SHP77 (cell line): Measurements from ENCODE around the gene WDR27.

Source experiments
- DNase-seq, 2 experiments: peaks; one replicate each; lab custom pipeline; 2025; lab: John Stamatoyannopoulos, UW

The WDR27 gene

DNA sequence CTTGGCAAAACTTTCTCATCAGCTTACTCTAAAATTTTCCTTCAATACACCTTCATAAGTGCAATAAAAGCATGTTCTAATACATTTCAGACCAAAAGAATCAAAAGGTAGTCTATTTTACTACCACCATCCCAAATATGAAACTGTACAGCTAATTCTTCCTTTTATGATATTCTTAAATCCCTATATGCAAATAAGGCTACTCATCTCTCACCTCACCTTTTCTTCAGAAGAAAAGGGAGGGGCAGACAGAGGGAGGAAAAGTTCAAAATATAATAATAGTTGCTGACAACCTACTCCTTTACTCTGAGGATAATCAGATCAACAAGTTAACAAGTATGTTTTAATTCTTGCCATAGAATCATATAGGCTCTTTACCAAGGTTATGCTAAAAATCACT is 7.5 kb upstream of the WDR27 start:
- DNase-seq = no peak

DNA sequence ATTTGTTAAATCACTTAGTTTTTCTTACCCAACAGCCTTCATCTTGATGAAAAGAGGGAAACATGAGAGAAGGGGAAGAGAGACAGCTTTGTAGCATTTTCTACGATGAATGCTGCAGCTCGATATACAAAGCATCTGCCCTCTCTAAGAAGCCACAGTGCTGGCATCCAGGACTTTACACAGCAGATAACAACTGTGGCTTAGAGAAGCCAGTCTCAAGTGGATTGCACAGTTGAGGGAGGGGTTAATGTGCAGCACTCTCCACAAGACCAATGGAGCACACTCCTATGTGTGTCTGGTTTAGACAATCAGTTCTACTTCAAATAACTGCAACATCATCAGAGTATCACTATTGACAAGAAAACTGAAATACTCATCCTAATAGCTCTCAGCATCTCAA is 5.9 kb upstream of the WDR27 start:
- no peak for DNase-seq

- no peak for DNase-seq
These were observed 1.0 kb upstream of the WDR27 start for GRCh38 chr6:169702840-169703246.

- DNase-seq = no peak
These were observed 397 bp downstream of the WDR27 start for GRCh38 chr6:169701311-169701953.

GRCh38 chr6:169700296-169700695 is 1.5 kb downstream of the WDR27 start:
- DNase-seq = no peak

DNA sequence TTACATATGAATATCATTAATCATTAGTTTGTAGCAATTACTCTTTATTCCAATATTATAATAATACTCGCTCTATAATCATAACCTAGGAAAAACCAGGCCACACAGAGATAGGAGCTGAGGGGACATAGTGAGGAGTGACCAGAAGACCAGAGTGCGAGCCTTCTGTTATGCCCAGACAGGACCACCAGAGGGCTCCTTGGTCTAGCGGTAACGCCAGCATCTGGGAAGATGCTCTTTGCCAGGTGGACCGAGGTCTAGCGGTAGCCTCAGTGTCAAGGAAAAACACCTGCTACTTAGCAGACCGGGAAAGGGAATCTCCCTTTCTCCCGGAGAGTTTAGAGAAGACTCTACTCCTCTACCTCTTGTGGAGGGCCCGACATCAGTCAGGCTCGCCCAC is 4.7 kb downstream of the WDR27 start:
- peak in 1 of 2 experiments; percentile 0 for DNase-seq

DNA sequence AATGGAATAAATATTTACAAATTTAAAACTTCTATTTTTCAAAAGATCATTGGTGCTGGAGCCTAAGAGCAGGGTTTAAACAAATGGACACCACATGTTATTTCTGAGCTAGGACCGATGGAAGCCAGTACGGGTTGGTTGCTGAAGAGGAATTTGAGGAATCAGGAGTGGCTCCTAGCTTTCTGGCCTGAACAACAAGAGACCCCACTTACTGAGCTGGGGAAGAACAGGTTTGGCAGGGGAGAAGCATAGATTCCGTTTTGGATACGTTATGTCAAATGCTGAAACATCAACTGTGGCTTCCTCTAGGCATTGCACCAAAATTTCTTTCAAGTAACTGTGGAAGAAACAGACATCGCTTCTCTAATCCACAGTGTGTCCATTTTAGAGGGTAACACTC is 6.7 kb downstream of the WDR27 start:
- DNase-seq = no peak

DNA sequence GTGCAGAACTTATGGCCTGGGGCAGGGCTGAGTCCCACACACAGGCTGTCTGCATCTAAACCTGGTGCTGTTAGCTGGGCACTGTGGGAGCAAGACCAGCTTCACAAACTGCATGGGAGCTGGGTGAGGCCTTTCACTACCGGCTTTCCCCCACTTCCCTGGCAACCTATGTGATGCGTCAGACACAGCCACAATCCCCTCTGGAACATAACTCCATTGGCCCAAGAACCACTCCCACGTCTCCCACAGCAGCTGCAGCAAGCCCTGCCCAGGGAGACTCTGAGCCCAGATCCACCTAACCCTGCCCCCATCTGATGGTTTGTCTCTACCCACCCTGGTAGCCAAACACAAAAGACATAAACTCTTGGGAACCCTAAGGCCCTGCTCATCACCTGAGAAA is 9.3 kb downstream of the WDR27 start:
- no peak for DNase-seq

GRCh38 chr6:169691260-169691659 is 10.6 kb downstream of the WDR27 start:
- no peak for DNase-seq

- DNase-seq = no peak
These were observed 12.5 kb downstream of the WDR27 start for GRCh38 chr6:169689287-169689686.

- no peak for DNase-seq
These were observed 16.0 kb downstream of the WDR27 start for GRCh38 chr6:169685860-169686259.

GRCh38 chr6:169684056-169684455 is 17.8 kb downstream of the WDR27 start:
- no peak for DNase-seq

DNA sequence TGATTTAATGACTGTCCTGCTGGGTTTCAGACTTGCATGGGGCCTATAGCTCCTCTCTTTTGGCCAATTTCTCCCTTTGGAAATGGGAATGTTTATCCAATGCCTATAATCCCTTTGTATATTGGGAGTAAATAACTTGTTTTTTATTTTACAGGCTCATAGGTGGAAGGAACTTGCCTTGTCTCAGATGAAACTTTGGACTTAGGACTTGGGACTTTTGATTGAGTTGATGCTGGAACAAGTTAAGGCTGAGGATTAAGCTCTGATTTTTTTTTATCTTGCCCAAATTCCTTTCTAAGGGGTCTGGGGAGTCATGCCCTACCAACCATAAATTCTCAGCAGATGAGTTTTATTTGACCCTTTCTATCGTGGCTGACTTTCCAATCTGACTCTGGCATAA is 23.5 kb downstream of the WDR27 start:
- DNase-seq = no peak

GRCh38 chr6:169677096-169677495 is 24.7 kb downstream of the WDR27 start:
- no peak for DNase-seq

DNA sequence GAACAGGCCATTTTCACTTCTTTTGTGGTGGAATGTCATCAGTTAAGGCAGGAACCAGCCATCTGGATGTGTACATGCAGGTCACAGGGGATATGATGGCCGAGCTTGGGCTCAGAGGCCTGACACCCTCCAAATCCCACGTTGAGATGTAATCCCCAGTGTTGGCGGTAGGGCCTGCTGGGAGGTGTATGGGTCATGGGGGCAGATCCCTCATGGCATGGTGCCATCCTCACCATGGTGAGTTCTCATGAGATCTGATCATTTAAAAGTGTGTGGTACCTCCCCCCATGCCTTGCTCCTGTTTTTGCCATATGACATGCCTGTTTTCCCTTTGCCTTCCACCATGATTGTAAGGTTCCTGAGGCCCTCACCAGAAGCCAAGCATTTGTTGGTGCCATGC is 26.8 kb downstream of the WDR27 start:
- DNase-seq = no peak

DNA sequence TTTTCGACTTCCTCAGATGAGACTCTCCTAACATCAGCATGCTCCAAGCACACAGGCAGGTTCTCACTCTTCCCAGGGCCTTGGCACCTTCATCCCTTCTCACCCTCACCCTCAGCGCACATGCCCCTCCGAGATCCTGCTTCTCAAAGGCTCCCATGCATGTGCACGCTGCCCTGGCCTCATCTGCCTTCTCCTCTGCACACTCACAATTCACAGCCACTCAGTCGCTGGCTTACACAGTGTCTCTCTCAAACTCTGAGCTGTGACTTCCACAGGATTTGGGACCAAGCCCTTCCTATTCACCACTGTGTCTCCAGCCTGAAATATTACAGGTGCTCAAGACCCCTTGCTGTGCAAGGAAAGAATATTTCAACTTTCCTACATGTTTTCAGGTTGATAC is 30.3 kb downstream of the WDR27 start:
- DNase-seq = no peak

DNA sequence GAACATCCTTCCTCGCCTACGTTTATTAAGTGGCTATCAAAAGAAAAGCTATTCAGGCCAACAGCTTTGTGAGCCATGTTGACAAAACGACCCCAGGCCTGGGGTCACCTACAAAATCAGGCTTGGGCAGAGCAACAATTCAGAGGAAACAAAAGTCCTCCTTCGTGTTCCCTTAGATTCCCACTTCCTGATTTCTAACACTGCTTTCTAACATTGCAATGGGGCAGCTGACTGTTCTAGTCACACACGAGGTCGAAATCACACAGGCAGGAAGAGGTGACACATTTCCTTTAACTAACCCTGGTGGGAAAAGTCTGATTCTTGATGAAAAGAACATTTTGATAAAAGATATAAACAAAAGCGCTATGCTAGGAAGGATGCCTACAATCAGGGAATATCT is 31.9 kb downstream of the WDR27 start:
- no peak for DNase-seq

DNA sequence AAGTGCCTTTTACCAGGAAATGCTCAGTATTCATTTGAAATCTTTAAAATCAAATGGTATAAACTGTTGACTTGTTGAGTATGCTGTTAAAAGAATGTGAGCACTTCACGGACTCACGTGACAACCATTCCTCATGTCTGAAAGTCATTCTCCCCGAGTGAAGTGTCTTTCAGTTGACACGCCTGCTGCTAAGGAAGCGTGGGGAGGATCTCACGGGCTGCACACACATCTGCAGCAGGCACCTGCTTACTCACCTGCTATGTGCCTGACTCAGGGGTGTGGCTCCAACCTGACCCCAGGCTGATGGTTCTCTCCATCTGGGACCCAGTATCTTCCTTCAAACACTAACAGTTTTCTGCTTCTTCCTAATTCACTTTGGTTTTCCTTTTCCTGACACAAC is 32.7 kb downstream of the WDR27 start:
- no peak for DNase-seq

DNA sequence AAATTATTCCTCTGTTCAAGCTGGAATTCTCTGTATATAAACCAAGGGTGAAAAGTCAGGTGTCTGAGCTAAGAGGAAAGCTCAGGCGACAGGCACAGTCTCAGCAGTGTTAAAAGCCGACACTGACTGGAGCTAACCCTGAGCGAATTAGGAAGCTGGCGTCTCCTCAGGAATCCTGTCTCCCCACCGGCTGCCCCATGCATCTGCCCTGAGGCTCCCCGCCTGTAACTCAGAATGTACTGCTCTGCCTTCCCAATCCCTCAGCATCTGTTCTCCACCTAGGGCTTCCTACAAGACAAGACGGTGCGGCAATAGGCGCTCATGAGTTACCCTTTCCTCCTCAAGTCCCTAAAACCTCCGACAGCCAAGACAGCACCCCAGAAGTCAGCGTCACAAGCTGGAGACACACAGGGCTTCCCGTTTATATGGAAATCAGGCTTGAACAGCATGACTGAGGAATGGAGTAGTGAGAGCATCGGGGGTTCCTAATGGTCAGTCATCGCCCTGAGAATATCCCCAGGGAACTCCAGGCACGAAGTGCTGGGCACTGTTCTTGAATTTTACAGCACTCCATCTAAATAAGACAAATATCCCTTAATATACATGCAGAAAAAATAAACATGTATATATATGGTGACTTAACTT is 33.5 kb downstream of the WDR27 start:
- DNase-seq = no peak

GRCh38 chr6:169667716-169668115 is 34.1 kb downstream of the WDR27 start:
- no peak for DNase-seq

- no peak for DNase-seq
These were observed 35.4 kb downstream of the WDR27 start for GRCh38 chr6:169666441-169666840.

- no peak for DNase-seq
These were observed 36.5 kb downstream of the WDR27 start for GRCh38 chr6:169665289-169665688.

- no peak for DNase-seq
These were observed 37.6 kb downstream of the WDR27 start for GRCh38 chr6:169664227-169664626.

GRCh38 chr6:169663468-169663867 is 38.4 kb downstream of the WDR27 start:
- no peak for DNase-seq
